ENCODE results near the gene SPTBN1. TPM values are rescaled to one million over a fixed set of nuclear protein-coding genes. Genes with fewer than 3 reads are reported as not detected.

Gene SPTBN1
- total RNA-seq, 1 donor from 2014 or later = 108 TPM

Other genes with a start within 250 kb of the SPTBN1 start
- gene TSPYL6, start 200.1 kb upstream of the SPTBN1 start, total RNA-seq = not detected